ENCODE measurements around the gene SLCO3A1. TPM values are rescaled to one million over a fixed set of nuclear protein-coding genes. Genes with fewer than 3 reads are reported as not detected.

The SLCO3A1 gene
- total RNA-seq, 2 experiments from 2014 or later, result 29.5 to 30.4 TPM

DNA sequence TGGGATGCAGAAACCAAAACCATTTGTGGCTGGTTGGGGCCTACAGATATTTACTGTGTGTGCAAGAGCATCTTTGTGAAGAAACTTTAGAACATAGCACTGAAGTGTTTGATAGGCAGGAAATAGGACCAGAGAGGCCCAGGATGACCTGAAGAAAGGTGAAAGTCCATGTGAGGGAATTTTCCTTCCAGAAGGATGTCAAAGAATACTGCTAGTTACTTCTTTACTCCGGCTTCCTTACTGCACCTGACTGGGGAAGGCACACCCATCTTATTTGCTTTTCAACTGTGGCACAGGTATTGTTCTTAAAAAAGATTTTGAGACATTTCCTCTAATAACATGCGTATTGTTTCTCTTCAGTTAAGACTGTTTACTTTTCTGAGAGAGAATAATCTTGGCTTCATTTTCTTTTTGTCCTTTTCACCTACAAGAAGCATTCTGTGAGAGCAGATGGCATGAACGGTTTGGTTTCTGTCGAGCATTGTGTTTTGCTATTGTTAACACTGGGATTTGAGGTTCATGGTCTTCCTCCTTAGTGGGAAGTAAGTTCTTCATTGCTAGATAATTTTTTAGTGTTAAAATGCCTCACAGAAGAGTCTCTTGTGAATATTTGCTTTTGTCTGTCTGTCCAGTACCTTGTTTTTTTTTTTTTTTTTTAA lies 71.5 kb downstream of the SLCO3A1 start:
- CTCF ChIA-PET, result no interaction called here
- POLR2A ChIA-PET, result no interaction called here
- H3K4me1 Mint-ChIP-seq (ENCODE audit: low read depth), result peaks cover 70% of the 10 kb centered on the region
- H3K27me3 ChIP-seq (ENCODE audit: control insufficient read depth in 1 of 2, insufficient read depth in 2 of 2, low read length in 2 of 2), result no peaks in the 10 kb centered on the region
- no peaks in the 10 kb centered on the region for H3K9me3 Mint-ChIP-seq
- no peak overlapping the region for H3K27ac ChIP-seq (ENCODE audit: low read depth in 1 of 2, low read length in 2 of 2)
- no peak overlapping the region for H3K4me3 ChIP-seq (ENCODE audit: low read length)
- intact Hi-C loops (cut with DNase I, micrococcal nuclease), result loop anchor here in 1 of 2 experiments (5.0 kb wide), 1 partner anchor 68 kb away; no protein-coding TSS in a partner anchor
- no peaks in the 10 kb centered on the region for H3K27me3 Mint-ChIP-seq
- H3K4me3 Mint-ChIP-seq, result no peak overlapping the region
- ATAC-seq (ENCODE audit: poor library complexity), result no peak
- no peak overlapping the region for H3K27ac Mint-ChIP-seq
- DNase-seq, result no peak
- no peaks in the 10 kb centered on the region for H3K9me3 ChIP-seq (ENCODE audit: control insufficient read depth in 1 of 2, insufficient read depth in 1 of 2, low read length in 2 of 2)
- H3K4me1 ChIP-seq (ENCODE audit: insufficient read depth, low read length), result peaks cover 36% of the 10 kb centered on the region
- H3K36me3 ChIP-seq (ENCODE audit: insufficient read depth, low read length), result no peaks in the 10 kb centered on the region
- H3K36me3 Mint-ChIP-seq (ENCODE audit: low read depth), result no peaks in the 10 kb centered on the region
- TF ChIP-seq, protein P1, sequence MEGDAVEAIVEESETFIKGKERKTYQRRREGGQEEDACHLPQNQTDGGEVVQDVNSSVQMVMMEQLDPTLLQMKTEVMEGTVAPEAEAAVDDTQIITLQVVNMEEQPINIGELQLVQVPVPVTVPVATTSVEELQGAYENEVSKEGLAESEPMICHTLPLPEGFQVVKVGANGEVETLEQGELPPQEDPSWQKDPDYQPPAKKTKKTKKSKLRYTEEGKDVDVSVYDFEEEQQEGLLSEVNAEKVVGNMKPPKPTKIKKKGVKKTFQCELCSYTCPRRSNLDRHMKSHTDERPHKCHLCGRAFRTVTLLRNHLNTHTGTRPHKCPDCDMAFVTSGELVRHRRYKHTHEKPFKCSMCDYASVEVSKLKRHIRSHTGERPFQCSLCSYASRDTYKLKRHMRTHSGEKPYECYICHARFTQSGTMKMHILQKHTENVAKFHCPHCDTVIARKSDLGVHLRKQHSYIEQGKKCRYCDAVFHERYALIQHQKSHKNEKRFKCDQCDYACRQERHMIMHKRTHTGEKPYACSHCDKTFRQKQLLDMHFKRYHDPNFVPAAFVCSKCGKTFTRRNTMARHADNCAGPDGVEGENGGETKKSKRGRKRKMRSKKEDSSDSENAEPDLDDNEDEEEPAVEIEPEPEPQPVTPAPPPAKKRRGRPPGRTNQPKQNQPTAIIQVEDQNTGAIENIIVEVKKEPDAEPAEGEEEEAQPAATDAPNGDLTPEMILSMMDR (IDR thresholded peaks at IDR 0.05), result no peak

DNA sequence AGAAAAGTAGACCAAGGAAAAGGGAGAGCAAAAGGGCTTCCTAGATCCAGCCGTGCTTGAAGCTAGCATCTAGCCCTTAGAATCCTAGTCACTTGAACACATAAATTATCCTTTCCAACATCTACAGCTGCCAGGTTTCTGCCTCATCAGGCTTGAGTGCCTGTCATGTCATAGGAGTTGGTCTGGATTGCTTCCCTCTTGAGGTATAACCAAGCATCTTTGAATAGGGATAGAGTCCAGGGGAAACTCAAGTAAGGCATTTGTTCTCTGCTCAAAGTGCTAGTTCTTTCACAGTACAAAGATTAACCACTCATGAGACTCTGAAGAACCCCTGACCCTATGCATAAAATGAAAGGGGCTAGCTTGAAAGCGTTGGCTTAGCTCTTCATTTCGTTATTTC lies 72.3 kb downstream of the SLCO3A1 start:
- ATAC-seq (ENCODE audit: poor library complexity) (no peak), DNase-seq (no peak)
- Mint-ChIP-seq H3K36me3 (ENCODE audit: low read depth) (no peaks in the 10 kb centered on the region), H3K4me1 (ENCODE audit: low read depth) (peaks cover 65% of the 10 kb centered on the region), H3K27me3 (no peaks in the 10 kb centered on the region), H3K27ac (no peak overlapping the region), H3K9me3 (no peaks in the 10 kb centered on the region), H3K4me3 (no peak overlapping the region)
- intact Hi-C loops (cut with DNase I, micrococcal nuclease), result loop anchor here in 1 of 2 experiments (5.0 kb wide), 1 partner anchor 68 kb away; no protein-coding TSS in a partner anchor
- TF ChIP-seq, protein P1 (IDR thresholded peaks at IDR 0.05), result no peak
- H3K36me3 ChIP-seq (ENCODE audit: insufficient read depth, low read length), result no peaks in the 10 kb centered on the region
- H3K4me1 ChIP-seq (ENCODE audit: insufficient read depth, low read length), result peaks cover 29% of the 10 kb centered on the region
- no peaks in the 10 kb centered on the region for H3K27me3 ChIP-seq (ENCODE audit: control insufficient read depth in 1 of 2, insufficient read depth in 2 of 2, low read length in 2 of 2)
- no peak overlapping the region for H3K27ac ChIP-seq (ENCODE audit: low read depth in 1 of 2, low read length in 2 of 2)
- ChIA-PET CTCF (no interaction called here), POLR2A (interaction anchor here (0.6 kb wide), 1 partner anchor 1477 kb away, joined by 3 read pairs; no protein-coding TSS in a partner anchor)
- H3K4me3 ChIP-seq (ENCODE audit: low read length), result no peak overlapping the region
- H3K9me3 ChIP-seq (ENCODE audit: control insufficient read depth in 1 of 2, insufficient read depth in 1 of 2, low read length in 2 of 2), result no peaks in the 10 kb centered on the region

DNA sequence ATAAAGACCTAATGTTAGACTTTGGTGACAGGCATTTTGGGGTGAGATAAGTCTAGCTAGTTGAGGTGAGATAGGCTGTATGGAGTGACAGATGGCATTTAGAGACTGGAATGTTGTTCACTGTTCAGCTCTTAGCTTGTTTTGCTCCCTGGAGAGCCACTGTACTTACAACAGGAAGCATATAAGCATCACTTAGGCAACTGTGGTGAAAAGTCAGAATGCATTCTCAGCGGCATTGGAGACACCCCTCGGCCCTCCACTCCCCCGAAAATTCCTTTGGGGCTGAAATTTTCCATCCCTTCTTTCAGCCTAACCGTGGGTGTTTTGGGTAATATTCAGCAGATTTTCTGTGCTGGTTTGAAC lies 73.4 kb downstream of the SLCO3A1 start:
- CTCF ChIA-PET, result interaction anchor here (0.5 kb wide), 1 partner anchor 1948 kb away, joined by 3 read pairs; no protein-coding TSS in a partner anchor
- intact Hi-C loops (cut with DNase I, micrococcal nuclease), result loop anchor here in 1 of 2 experiments (5.0 kb wide), 1 partner anchor 70 kb away; no protein-coding TSS in a partner anchor
- no peak overlapping the region for H3K27ac Mint-ChIP-seq
- ATAC-seq (ENCODE audit: poor library complexity) (no peak), DNase-seq (no peak)
- POLR2A ChIA-PET, result no interaction called here
- TF ChIP-seq, protein P1 (IDR thresholded peaks at IDR 0.05), result no peak
- Histone ChIP-seq H3K4me1 (ENCODE audit: insufficient read depth, low read length) (peaks cover 18% of the 10 kb centered on the region), H3K9me3 (ENCODE audit: control insufficient read depth in 1 of 2, insufficient read depth in 1 of 2, low read length in 2 of 2) (no peaks in the 10 kb centered on the region), H3K4me3 (ENCODE audit: low read length) (no peak overlapping the region), H3K36me3 (ENCODE audit: insufficient read depth, low read length) (no peaks in the 10 kb centered on the region), H3K27me3 (ENCODE audit: control insufficient read depth in 1 of 2, insufficient read depth in 2 of 2, low read length in 2 of 2) (no peaks in the 10 kb centered on the region), H3K27ac (ENCODE audit: low read depth in 1 of 2, low read length in 2 of 2) (no peak overlapping the region)
- no peaks in the 10 kb centered on the region for H3K9me3 Mint-ChIP-seq
- no peak overlapping the region for H3K4me3 Mint-ChIP-seq
- H3K36me3 Mint-ChIP-seq (ENCODE audit: low read depth), result no peaks in the 10 kb centered on the region
- H3K4me1 Mint-ChIP-seq (ENCODE audit: low read depth), result peaks cover 70% of the 10 kb centered on the region
- H3K27me3 Mint-ChIP-seq, result no peaks in the 10 kb centered on the region

Data from CD4-positive, alpha-beta T cell (primary cell).